A549 (cell line): ENCODE data around the gene PRDM5. TPM values are rescaled to one million over a fixed set of nuclear protein-coding genes. Genes with fewer than 3 reads are reported as not detected.

ENCODE experiments used
- ATAC-seq, 2 experiments: fragments of 200-7000 bp in 1 of 2; fragments of >200 bp in 1 of 2; cut with Nextera tagmentation in 1 of 2; cut with Tn5 transposase in 1 of 2; 3 replicates each; pipeline versions ENCODE4 v1.8.0 to v1.9.1; 2018 to 2020; ENCODE audit warnings: mild to moderate bottlenecking in 1 of 2, moderate library complexity in 1 of 2
- CTCF ChIA-PET: fragments of 300-600 bp; sonication (Branson Sonifier 250); formaldehyde crosslinking; extraction: SDS; loops from one replicate; lab custom pipeline; 2021; ENCODE audit warnings: antibody characterized with exemption, inconsistent platforms; lab: Yijun Ruan, JAX
- POLR2A ChIA-PET: fragments of 350-600 bp; formaldehyde crosslinking; extraction: SDS; loops from one replicate; lab custom pipeline; 2021; ENCODE audit warnings: antibody characterized with exemption, inconsistent platforms; lab: Yijun Ruan, JAX
- DNase-seq, 2 experiments: peaks; one replicate each; pipeline versions ENCODE4 v3.0.0 to v3.0.0-alpha.2; 2011 to 2016; ENCODE audit warnings: low read depth in 1 of 2, low spot score in 1 of 2
- FAIRE-seq: peaks from 2 replicates; lab custom pipeline; 2011; peaks lifted over from hg19 to GRCh38; lab: Jason Lieb, UNC
- H3K27ac ChIP-seq, 2 experiments: fragments of >200 bp; sonication (Bioruptor Twin); formaldehyde crosslinking; 3 replicates each; pipeline ENCODE4 v1.5.1; 2016 to 2017
- H3K4me1 ChIP-seq: fragments of >200 bp; sonication (Bioruptor Twin); formaldehyde crosslinking; 3 replicates; pipeline ENCODE4 v1.6.1; 2016
- H3K4me2 ChIP-seq: fragments of >200 bp; sonication (Bioruptor Twin); formaldehyde crosslinking; 3 replicates; pipeline ENCODE4 v1.6.1; 2016
- H3K4me3 ChIP-seq: fragments of >200 bp; sonication (Bioruptor Twin); formaldehyde crosslinking; 3 replicates; pipeline ENCODE4 v1.5.1; 2016
- H3K9me3 ChIP-seq: fragments of >200 bp; sonication (Bioruptor Twin); formaldehyde crosslinking; 3 replicates; pipeline ENCODE4 v1.6.1; 2016
- CBX2 ChIP-seq: fragments of 200-600 bp; sonication (generic); IDR thresholded peaks from 2 replicates; pipeline ENCODE4 v1.6.1; 2016; ENCODE audit warnings: low read depth, mild to moderate bottlenecking, borderline replicate concordance
- CEBPB ChIP-seq, 2 experiments: fragments of >200 bp in 1 of 2; sonication (Bioruptor Twin) in 1 of 2; formaldehyde crosslinking in 1 of 2; IDR thresholded peaks; 2 replicates each; pipeline ENCODE4 v1.6.1; 2012 to 2016
- CHD2 ChIP-seq: fragments of 150-350 bp; IDR thresholded peaks from 2 replicates; pipeline ENCODE4 v1.6.1; 2014; ENCODE audit warnings: low read length; ENCODE audit not compliant: partially characterized antibody
- CHD4 ChIP-seq: fragments of 200-600 bp; sonication (generic); IDR thresholded peaks from 2 replicates; pipeline ENCODE4 v1.6.1; 2016; ENCODE audit warnings: antibody characterized with exemption, mild to moderate bottlenecking, borderline replicate concordance
- E2F6 ChIP-seq: IDR thresholded peaks from 2 replicates; pipeline ENCODE4 v1.6.1; 2012; ENCODE audit warnings: low read depth, borderline replicate concordance
- EHF ChIP-seq: fragments of 250-450 bp; sonication (Bioruptor Pico); IDR thresholded peaks from 2 replicates; pipeline ENCODE4 v1.5.0; 2020; ENCODE audit warnings: mild to moderate bottlenecking
- ELK1 ChIP-seq: fragments of 150-350 bp; IDR thresholded peaks from 2 replicates; pipeline ENCODE4 v1.6.1; 2014; ENCODE audit warnings: low read depth, mild to moderate bottlenecking, low read length
- EP300 ChIP-seq, 2 experiments: fragments of >200 bp; sonication (Bioruptor Twin); formaldehyde crosslinking; IDR thresholded peaks; 2 replicates in 1 of 2; 3 replicates in 1 of 2; pipeline ENCODE4 v1.6.1; 2016 to 2017
- ESRRA ChIP-seq: fragments of 150-350 bp; IDR thresholded peaks from 2 replicates; pipeline ENCODE4 v1.6.1; 2014; ENCODE audit warnings: mild to moderate bottlenecking, low read length, borderline replicate concordance
- FOXS1 ChIP-seq: fragments of 250-450 bp; sonication (Bioruptor Pico); IDR thresholded peaks from 2 replicates; pipeline ENCODE4 v1.5.0; 2020; ENCODE audit warnings: mild to moderate bottlenecking, moderate library complexity
- GATA3 ChIP-seq: IDR thresholded peaks from 2 replicates; pipeline ENCODE4 v1.6.1; 2012; ENCODE audit warnings: borderline replicate concordance
- HDAC2 ChIP-seq: fragments of 200-600 bp; sonication (generic); IDR thresholded peaks from 2 replicates; pipeline ENCODE4 v1.6.1; 2016
- HOXA7 ChIP-seq: fragments of 250-450 bp; sonication (Bioruptor Pico); IDR thresholded peaks from 2 replicates; pipeline ENCODE4 v1.5.0; 2020; ENCODE audit warnings: mild to moderate bottlenecking, moderate library complexity
- MAFK ChIP-seq: fragments of 450-650 bp; IDR thresholded peaks from 2 replicates; pipeline ENCODE4 v1.6.1; 2014; ENCODE audit not compliant: partially characterized antibody
- PHF8 ChIP-seq: fragments of 200-600 bp; sonication (generic); IDR thresholded peaks from 2 replicates; pipeline ENCODE4 v1.6.1; 2016; ENCODE audit warnings: low read depth, mild to moderate bottlenecking, antibody characterized with exemption, moderate library complexity, borderline replicate concordance
- POLR2A ChIP-seq: IDR thresholded peaks from 2 replicates; pipeline ENCODE4 v1.6.1; 2012; ENCODE audit warnings: mild to moderate bottlenecking, low read length
- POLR2AphosphoS2 ChIP-seq: conservative IDR thresholded peaks from 2 replicates; pipeline ENCODE4 v1.6.1; 2012; ENCODE audit warnings: low read length, improper control_type of control experiment, inconsistent platforms
- RARB ChIP-seq: fragments of 250-450 bp; sonication (Bioruptor Pico); IDR thresholded peaks from 2 replicates; pipeline ENCODE4 v1.8.0; 2021; ENCODE audit warnings: mild to moderate bottlenecking, moderate library complexity
- RCOR1 ChIP-seq: fragments of 150-350 bp; IDR thresholded peaks from 2 replicates; pipeline ENCODE4 v1.6.1; 2014; ENCODE audit warnings: antibody characterized with exemption, low read length, low read depth
- REST ChIP-seq: fragments of 200-600 bp; sonication (generic); IDR thresholded peaks from 2 replicates; pipeline ENCODE4 v1.6.1; 2016; ENCODE audit warnings: antibody characterized with exemption, mild to moderate bottlenecking, moderate library complexity
- RNF2 ChIP-seq: fragments of 200-600 bp; sonication (generic); IDR thresholded peaks from 2 replicates; pipeline ENCODE4 v1.6.1; 2016; ENCODE audit warnings: low read depth, mild to moderate bottlenecking, antibody characterized with exemption, moderate library complexity, borderline replicate concordance
- USF2 ChIP-seq: fragments of 450-650 bp; IDR thresholded peaks from 2 replicates; pipeline ENCODE4 v1.6.1; 2014; ENCODE audit warnings: antibody characterized with exemption
- ZFP36 ChIP-seq: fragments of 450-650 bp; IDR thresholded peaks from 2 replicates; pipeline ENCODE4 v1.6.1; 2014; ENCODE audit warnings: borderline replicate concordance; ENCODE audit not compliant: partially characterized antibody
- ZSCAN20 ChIP-seq: fragments of 250-450 bp; sonication (Bioruptor Pico); IDR thresholded peaks from 2 replicates; pipeline ENCODE4 v1.8.0; 2022; ENCODE audit warnings: mild to moderate bottlenecking, moderate library complexity
- WGBS: methylation state at CpG from one replicate; pipeline ENCODE4 v1.1.6; 2017; ENCODE audit errors: missing lambda C conversion rate; 5-methylcytosine and 5-hydroxymethylcytosine counted together
- polyA plus RNA-seq, 4 experiments: library from polyadenylated mRNA; depleted of rRNA in 3 of 4; stranded (reverse); fragments of >200 nt; fragmentation: RNase III in 1 of 4; extraction: RNeasy Plus Mini Kit Qiagen cat#74134 plus additional on column Dnase treatment in 1 of 4; gene quantifications; 2 replicates in 3 of 4; 3 replicates in 1 of 4; pipeline ENCODE4 v1.2.3, GENCODE V29; 2011 to 2017

PRDM5 gene
- polyA plus RNA-seq, 2 of the 4 experiments (the other 2 are of a cell fraction) = 6.5 to 12.9 TPM

GRCh38 chr4:120704538-120704937 is 218.0 kb downstream of the PRDM5 start:
- POLR2A ChIA-PET = no interaction called here
- FAIRE-seq (no peak), ATAC-seq (no peak), DNase-seq (no peak)
- Histone ChIP-seq H3K4me2 (no peak overlapping the region), H3K4me3 (no peak overlapping the region), H3K27ac (no peak overlapping the region), H3K9me3 (no peaks in the 10 kb centered on the region), H3K4me1 (no peaks in the 10 kb centered on the region)
- 95% methylated on average over 6 of the region's 6 CpGs for WGBS
- TF ChIP-seq E2F6 (no peak), ELK1 (no peak), POLR2AphosphoS2 (no peak), EP300 (IDR thresholded peaks at IDR 0.05) (no peak), CHD2 (no peak), HOXA7 (CRISPR knock-in tag) (no peak), POLR2A (no peak), FOXS1 (CRISPR knock-in tag) (no peak), MAFK (no peak), USF2 (no peak), RCOR1 (no peak), CBX2 (no peak), ESRRA (no peak)
- CTCF ChIA-PET = no interaction called here

GRCh38 chr4:120703908-120704307 is 218.6 kb downstream of the PRDM5 start:
- FAIRE-seq (no peak), ATAC-seq (no peak), DNase-seq (no peak)
- TF ChIP-seq ZSCAN20 (CRISPR knock-in tag) = no peak
- TF ChIP-seq MAFK = no peak
- no peak for TF ChIP-seq REST
- no peak for TF ChIP-seq GATA3
- no peak for TF ChIP-seq RNF2
- TF ChIP-seq CEBPB (IDR thresholded peaks at IDR 0.05) = no peak
- no peak for TF ChIP-seq EHF (CRISPR knock-in tag)
- no peak for TF ChIP-seq ESRRA
- TF ChIP-seq ELK1 = no peak
- TF ChIP-seq HOXA7 (CRISPR knock-in tag) = no peak
- no peak for TF ChIP-seq CHD4
- TF ChIP-seq PHF8 = no peak
- no peak for TF ChIP-seq HDAC2
- TF ChIP-seq FOXS1 (CRISPR knock-in tag) = no peak
- no peak for TF ChIP-seq RARB
- no peak for TF ChIP-seq ZFP36
- no peak overlapping the region for H3K27ac ChIP-seq
- H3K4me2 ChIP-seq = no peak overlapping the region
- 69% methylated on average over 1 of the region's 1 CpG for WGBS
- POLR2A ChIA-PET = no interaction called here
- no peaks in the 10 kb centered on the region for H3K9me3 ChIP-seq
- no peak overlapping the region for H3K4me3 ChIP-seq
- no peaks in the 10 kb centered on the region for H3K4me1 ChIP-seq
- CTCF ChIA-PET = no interaction called here
